Loucy (cell line): ENCODE measurements around the gene PDZD7.

Experiments used
- EZH2phosphoT487 ChIP-seq: fragments of 200-600 bp; IDR thresholded peaks from 2 replicates; pipeline ENCODE4 v1.6.1; 2018; ENCODE audit warnings: antibody characterized with exemption, mild to moderate bottlenecking, moderate library complexity, borderline replicate concordance
- TF ChIP-seq, protein P1 (sequence below): fragments of 200-600 bp; sonication (generic); conservative IDR thresholded peaks from 2 replicates; pipeline ENCODE4 v1.5.1; 2014; ENCODE audit warnings: mild to moderate bottlenecking, antibody characterized with exemption, low read length

DNA sequence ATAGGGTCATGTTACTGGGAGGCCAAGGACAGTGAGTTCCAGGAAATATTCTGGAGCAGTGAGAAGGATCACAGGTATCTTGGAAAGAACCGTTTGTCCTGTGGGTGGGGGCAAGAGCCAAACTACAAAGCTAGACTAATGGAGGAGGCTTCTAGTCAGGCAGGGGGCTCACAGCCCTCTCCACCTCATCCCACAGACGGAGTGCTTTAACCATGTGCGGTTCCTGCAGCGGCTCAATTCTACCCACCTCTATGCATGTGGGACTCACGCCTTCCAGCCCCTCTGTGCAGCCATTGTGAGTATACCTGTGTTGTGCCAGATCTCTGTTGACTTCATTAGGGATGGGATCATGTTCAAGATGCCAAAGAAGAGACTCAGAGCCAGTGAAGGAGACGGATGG, 53.5 kb downstream of the PDZD7 start:
- TF ChIP-seq, protein P1, sequence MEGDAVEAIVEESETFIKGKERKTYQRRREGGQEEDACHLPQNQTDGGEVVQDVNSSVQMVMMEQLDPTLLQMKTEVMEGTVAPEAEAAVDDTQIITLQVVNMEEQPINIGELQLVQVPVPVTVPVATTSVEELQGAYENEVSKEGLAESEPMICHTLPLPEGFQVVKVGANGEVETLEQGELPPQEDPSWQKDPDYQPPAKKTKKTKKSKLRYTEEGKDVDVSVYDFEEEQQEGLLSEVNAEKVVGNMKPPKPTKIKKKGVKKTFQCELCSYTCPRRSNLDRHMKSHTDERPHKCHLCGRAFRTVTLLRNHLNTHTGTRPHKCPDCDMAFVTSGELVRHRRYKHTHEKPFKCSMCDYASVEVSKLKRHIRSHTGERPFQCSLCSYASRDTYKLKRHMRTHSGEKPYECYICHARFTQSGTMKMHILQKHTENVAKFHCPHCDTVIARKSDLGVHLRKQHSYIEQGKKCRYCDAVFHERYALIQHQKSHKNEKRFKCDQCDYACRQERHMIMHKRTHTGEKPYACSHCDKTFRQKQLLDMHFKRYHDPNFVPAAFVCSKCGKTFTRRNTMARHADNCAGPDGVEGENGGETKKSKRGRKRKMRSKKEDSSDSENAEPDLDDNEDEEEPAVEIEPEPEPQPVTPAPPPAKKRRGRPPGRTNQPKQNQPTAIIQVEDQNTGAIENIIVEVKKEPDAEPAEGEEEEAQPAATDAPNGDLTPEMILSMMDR: no peak
- no peak for TF ChIP-seq EZH2phosphoT487
